Lower leg skin (tissue), 3 donors: Measurements from ENCODE around the gene PLXNC1.

ENCODE experiments used
- CTCF ChIP-seq, 3 donors: fragments of 450-650 bp; IDR thresholded peaks; one replicate each; pipeline ENCODE4 v1.5.1; 2016; ENCODE audit warnings: antibody characterized with exemption in 3 of 3, mild to moderate bottlenecking in 3 of 3, moderate library complexity in 2 of 3
- POLR2A ChIP-seq, 2 donors: fragments of 450-650 bp; IDR thresholded peaks; one replicate each; pipeline ENCODE4 v1.6.1; 2016 to 2017; ENCODE audit warnings: antibody characterized with exemption in 2 of 2, mild to moderate bottlenecking in 1 of 2, moderate library complexity in 1 of 2

- TF ChIP-seq CTCF (IDR thresholded peaks at IDR 0.05), result no peak
- TF ChIP-seq POLR2A (IDR thresholded peaks at IDR 0.05), result no peak
These were observed 22.6 kb downstream of the PLXNC1 start for GRCh38 chr12:94170690-94171594.
